Bronchial epithelial cell (primary cell): ENCODE measurements around the gene DEK. TPM values are rescaled to one million over a fixed set of nuclear protein-coding genes. Genes with fewer than 3 reads are reported as not detected.

ENCODE experiments used
- DNase-seq: peaks from one replicate; pipeline ENCODE4 v3.0.0-alpha.2; 2010; ENCODE audit warnings: low read depth
- FAIRE-seq: peaks from 2 replicates; lab custom pipeline; 2011; peaks lifted over from hg19 to GRCh38; lab: Jason Lieb, UNC
- H3K27me3 ChIP-seq: 2 replicates; pipeline ENCODE4 v1.5.1; 2011; ENCODE audit warnings: low read length; ENCODE audit not compliant: control insufficient read depth, insufficient read depth
- H3K36me3 ChIP-seq: 2 replicates; pipeline ENCODE4 v1.5.1; 2011; ENCODE audit warnings: low read length; ENCODE audit not compliant: control insufficient read depth, insufficient read depth
- H3K4me3 ChIP-seq: 2 replicates; pipeline ENCODE4 v1.5.1; 2011; ENCODE audit warnings: mild to moderate bottlenecking, low read depth, low read length, control low read depth
- CTCF ChIP-seq: IDR thresholded peaks from 2 replicates; pipeline ENCODE4 v1.5.1; 2011; ENCODE audit warnings: mild to moderate bottlenecking, moderate library complexity, low read length, control low read depth, inconsistent platforms; ENCODE audit not compliant: insufficient read depth, severe bottlenecking
- total RNA-seq: library from RNA; depleted of rRNA; stranded (reverse); fragments of >200 nt; gene quantifications from 2 replicates; pipeline ENCODE4 v1.2.1, GENCODE V29; 2014

The DEK gene
- total RNA-seq, 1 donor from 2014 or later = 50.3 TPM

- no peak for TF ChIP-seq CTCF
- H3K36me3 ChIP-seq = peaks cover 7% of the 10 kb centered on the region
- FAIRE-seq = no peak
- H3K4me3 ChIP-seq = no peak overlapping the region
- H3K27me3 ChIP-seq = no peaks in the 10 kb centered on the region
- no peak for DNase-seq
Measured at GRCh38 chr6:18254793-18255192, 9.5 kb downstream of the DEK start.

- no peak for DNase-seq
- FAIRE-seq = no peak
- Histone ChIP-seq H3K36me3 (peaks cover 7% of the 10 kb centered on the region), H3K27me3 (no peaks in the 10 kb centered on the region), H3K4me3 (no peak overlapping the region)
- no peak for TF ChIP-seq CTCF
Measured at GRCh38 chr6:18253635-18254034, 10.7 kb downstream of the DEK start.

GRCh38 chr6:18249271-18249670, 15.1 kb downstream of the DEK start:
- no peak for FAIRE-seq
- TF ChIP-seq CTCF = no peak
- Histone ChIP-seq H3K36me3 (peaks cover 3% of the 10 kb centered on the region), H3K27me3 (no peaks in the 10 kb centered on the region), H3K4me3 (no peak overlapping the region)
- no peak for DNase-seq

GRCh38 chr6:18248698-18249097, 15.6 kb downstream of the DEK start:
- H3K27me3 ChIP-seq = no peaks in the 10 kb centered on the region
- no peak for DNase-seq
- no peak for TF ChIP-seq CTCF
- H3K36me3 ChIP-seq = peaks cover 3% of the 10 kb centered on the region
- H3K4me3 ChIP-seq = no peak overlapping the region
- FAIRE-seq = no peak

- no peak for DNase-seq
- Histone ChIP-seq H3K27me3 (no peaks in the 10 kb centered on the region), H3K4me3 (no peak overlapping the region), H3K36me3 (peaks cover 2% of the 10 kb centered on the region)
- FAIRE-seq = no peak
- no peak for TF ChIP-seq CTCF
Measured at GRCh38 chr6:18247002-18247401, 17.3 kb downstream of the DEK start.

GRCh38 chr6:18246205-18246604, 18.1 kb downstream of the DEK start:
- DNase-seq (peak; percentile 63), FAIRE-seq (no peak)
- Histone ChIP-seq H3K27me3 (no peaks in the 10 kb centered on the region), H3K4me3 (no peak overlapping the region), H3K36me3 (peaks cover under 1% of the 10 kb centered on the region)
- no peak for TF ChIP-seq CTCF
